GM23338 (cell line): ENCODE measurements around the gene ADSL. TPM values are rescaled to one million over a fixed set of nuclear protein-coding genes. Genes with fewer than 3 reads are reported as not detected.

ENCODE experiments used
- ATAC-seq: fragments of 200-7000 bp; cut with Tn5 transposase; 3 replicates; pipeline ENCODE4 v1.9.1; 2020
- DNase-seq: peaks from one replicate; pipeline ENCODE4 v3.0.0-alpha.2; 2015; ENCODE audit warnings: low spot score
- H2AFZ ChIP-seq: fragments of 200-600 bp; sonication (generic); 2 replicates; pipeline ENCODE4 v1.8.0; 2016; ENCODE audit warnings: antibody characterized with exemption, mild to moderate bottlenecking, moderate library complexity
- H3F3A ChIP-seq: fragments of 200-600 bp; sonication (generic); replicated peaks from 2 replicates; pipeline ENCODE4 v1.8.0; 2017; ENCODE audit warnings: antibody characterized with exemption, mixed run types, low read depth
- H3K27ac ChIP-seq: fragments of 200-600 bp; sonication (generic); 2 replicates; pipeline ENCODE4 v1.6.1; 2016; ENCODE audit warnings: low read depth
- H3K27me3 ChIP-seq: fragments of 200-600 bp; sonication (generic); 2 replicates; pipeline ENCODE4 v1.8.0; 2016; ENCODE audit warnings: mild to moderate bottlenecking, mixed run types, moderate library complexity; ENCODE audit not compliant: insufficient read depth
- H3K36me3 ChIP-seq: fragments of 200-600 bp; sonication (generic); 2 replicates; pipeline ENCODE4 v1.8.0; 2016; ENCODE audit warnings: mild to moderate bottlenecking; ENCODE audit not compliant: insufficient read depth
- H3K4me1 ChIP-seq: fragments of 200-600 bp; sonication (generic); 2 replicates; pipeline ENCODE4 v1.8.0; 2016; ENCODE audit warnings: mild to moderate bottlenecking, moderate library complexity; ENCODE audit not compliant: insufficient read depth
- H3K4me2 ChIP-seq: fragments of 200-600 bp; sonication (generic); 2 replicates; pipeline ENCODE4 v1.7.1; 2017; ENCODE audit warnings: mixed run types
- H3K4me3 ChIP-seq: fragments of 200-600 bp; sonication (generic); 2 replicates; pipeline ENCODE4 v1.6.1; 2016; ENCODE audit warnings: mixed run types
- H3K79me2 ChIP-seq: fragments of 200-600 bp; sonication (generic); replicated peaks from 2 replicates; pipeline ENCODE4 v1.8.0; 2017; ENCODE audit warnings: mild to moderate bottlenecking; ENCODE audit not compliant: insufficient read depth
- H3K9me2 ChIP-seq: fragments of 200-600 bp; sonication (generic); 2 replicates; pipeline ENCODE4 v1.8.0; 2017; ENCODE audit not compliant: insufficient read depth
- H4K20me1 ChIP-seq: fragments of 200-600 bp; sonication (generic); replicated peaks from 2 replicates; pipeline ENCODE4 v1.8.0; 2017; ENCODE audit warnings: mild to moderate bottlenecking; ENCODE audit not compliant: insufficient read depth
- H3K27ac Mint-ChIP-seq: 2 replicates; pipeline ENCODE4 v1.8.0; 2020; ENCODE audit warnings: inconsistent platforms, mild to moderate bottlenecking, moderate library complexity, mixed read lengths
- H3K27me3 Mint-ChIP-seq: 3 replicates; pipeline ENCODE4 v1.8.0; 2022; ENCODE audit warnings: low read depth, mild to moderate bottlenecking, moderate library complexity, mixed read lengths, inconsistent platforms; ENCODE audit not compliant: insufficient read depth, poor library complexity
- H3K36me3 Mint-ChIP-seq: 3 replicates; pipeline ENCODE4 v1.8.0; 2021; ENCODE audit warnings: low read depth, mild to moderate bottlenecking, inconsistent platforms, moderate library complexity, mixed read lengths
- H3K4me1 Mint-ChIP-seq: 3 replicates; pipeline ENCODE4 v1.8.0; 2020; ENCODE audit warnings: mild to moderate bottlenecking, inconsistent platforms, mixed read lengths
- H3K4me3 Mint-ChIP-seq: 3 replicates; pipeline ENCODE4 v1.8.0; 2021; ENCODE audit warnings: moderate library complexity, mild to moderate bottlenecking, inconsistent platforms, mixed read lengths
- H3K9me3 Mint-ChIP-seq: 3 replicates; pipeline ENCODE4 v1.8.0; 2020; ENCODE audit warnings: moderate library complexity, mild to moderate bottlenecking, inconsistent platforms, mixed read lengths
- CREB1 ChIP-seq: fragments of 250-450 bp; sonication (Bioruptor Pico); IDR thresholded peaks from 2 replicates; pipeline ENCODE4 v1.5.0; 2020; ENCODE audit warnings: low read depth, mild to moderate bottlenecking, moderate library complexity
- CTCF ChIP-seq, 2 experiments: fragments of 200-600 bp in 1 of 2; sonication (generic) in 1 of 2; conservative IDR thresholded peaks; 2 replicates each; pipeline versions ENCODE4 v1.5.1 to v1.6.1; 2016 to 2017; ENCODE audit warnings: antibody characterized with exemption in 2 of 2, low read depth in 2 of 2, mild to moderate bottlenecking in 2 of 2, moderate library complexity in 1 of 2
- ETS1 ChIP-seq: IDR thresholded peaks from 2 replicates; pipeline ENCODE4 v1.6.1; 2016; ENCODE audit warnings: antibody characterized with exemption
- EZH2 ChIP-seq: fragments of 200-600 bp; sonication (generic); IDR thresholded peaks from one replicate; pipeline ENCODE4 v1.8.0; 2017; ENCODE audit warnings: antibody characterized with exemption, mild to moderate bottlenecking, low read depth; ENCODE audit not compliant: unreplicated experiment
- EZH2phosphoT487 ChIP-seq: fragments of 200-600 bp; sonication (generic); IDR thresholded peaks from one replicate; pipeline ENCODE4 v1.8.1; 2018; ENCODE audit warnings: antibody characterized with exemption; ENCODE audit not compliant: unreplicated experiment
- JUNB ChIP-seq: IDR thresholded peaks from one replicate; pipeline ENCODE4 v1.6.1; 2016; ENCODE audit warnings: antibody characterized with exemption; ENCODE audit not compliant: unreplicated experiment
- NANOG ChIP-seq: IDR thresholded peaks from 2 replicates; pipeline ENCODE4 v1.6.1; 2016; ENCODE audit warnings: antibody characterized with exemption, borderline replicate concordance
- POLR2AphosphoS5 ChIP-seq: IDR thresholded peaks from 2 replicates; pipeline ENCODE4 v1.6.1; 2016; ENCODE audit warnings: antibody characterized with exemption, low read depth
- REST ChIP-seq: IDR thresholded peaks from one replicate; pipeline ENCODE4 v1.6.1; 2018; ENCODE audit warnings: antibody characterized with exemption; ENCODE audit not compliant: unreplicated experiment
- STAT1 ChIP-seq: IDR thresholded peaks from one replicate; pipeline ENCODE4 v1.6.1; 2016; ENCODE audit warnings: antibody characterized with exemption; ENCODE audit not compliant: unreplicated experiment
- ZNF114 ChIP-seq: fragments of 250-450 bp; sonication (Bioruptor Pico); IDR thresholded peaks from 2 replicates; pipeline ENCODE4 v1.5.0; 2020; ENCODE audit warnings: mild to moderate bottlenecking, moderate library complexity
- ZNF331 ChIP-seq: fragments of 250-450 bp; sonication (Bioruptor Pico); IDR thresholded peaks from 2 replicates; pipeline ENCODE4 v1.5.0; 2020; ENCODE audit warnings: low read depth, mild to moderate bottlenecking, moderate library complexity
- polyA plus RNA-seq: library from polyadenylated mRNA; unstranded; fragments of >200 nt; fragmentation: Nextera tagmentation; extraction: Ambion mirVana; gene quantifications from 2 replicates; pipeline ENCODE4 v1.2.1, GENCODE V29; 2016
- total RNA-seq: library from RNA; depleted of rRNA; stranded (reverse); fragments of >200 nt; shearing (Covaris generic); gene quantifications from 2 replicates; pipeline ENCODE4 v1.2.3, GENCODE V29; 2014

ADSL gene
- total and polyA plus RNA-seq, 2 experiments from 2014 or later, result 120 to 232 TPM

GRCh38 chr22:40367342-40367741 is 21.0 kb downstream of the ADSL start (continued):
- TF ChIP-seq ZNF114 (no peak), POLR2AphosphoS5 (no peak), STAT1 (no peak), CREB1 (CRISPR knock-in tag) (no peak), ETS1 (no peak), EZH2phosphoT487 (no peak), CTCF (conservative IDR thresholded peaks at IDR 0.05; ENCODE audit: low read depth in 2 of 2) (no peak)

- Mint-ChIP-seq H3K4me1 (peaks cover 6% of the 10 kb centered on the region; the same call in 1 of the 3 replicates), H3K27me3 (peaks cover 4% of the 10 kb centered on the region), H3K27ac (0 out of 2 replicates have a peak overlapping the region, but pooled peaks have one; percentile 34), H3K36me3 (peaks cover 74% of the 10 kb centered on the region), H3K4me3 (no peak overlapping the region), H3K9me3 (no peaks in the 10 kb centered on the region)
- Histone ChIP-seq H3K27me3 (no peaks in the 10 kb centered on the region), H3K4me2 (no peak overlapping the region), H3F3A (peaks cover 59% of the 10 kb centered on the region), H3K4me3 (no peak overlapping the region), H4K20me1 (peaks cover 18% of the 10 kb centered on the region), H3K4me1 (no peaks in the 10 kb centered on the region), H3K36me3 (peaks cover 57% of the 10 kb centered on the region), H3K79me2 (peaks cover 11% of the 10 kb centered on the region), H2AFZ (no peak overlapping the region), H3K9me2 (no peaks in the 10 kb centered on the region), H3K27ac (no peak overlapping the region)
- ATAC-seq, result no peak
- DNase-seq, result no peak
- TF ChIP-seq JUNB, result no peak
- no peak for TF ChIP-seq POLR2AphosphoS5
Measured at GRCh38 chr22:40368016-40368415, 21.7 kb downstream of the ADSL start.

- peaks cover 12% of the 10 kb centered on the region for H4K20me1 ChIP-seq
- H3K27ac ChIP-seq, result no peak overlapping the region
- H3K4me2 ChIP-seq, result no peak overlapping the region
- peaks cover 52% of the 10 kb centered on the region for H3F3A ChIP-seq
- Mint-ChIP-seq H3K4me3 (no peak overlapping the region), H3K36me3 (peaks cover 71% of the 10 kb centered on the region), H3K4me1 (peaks cover 6% of the 10 kb centered on the region; the same call in 1 of the 3 replicates), H3K9me3 (no peaks in the 10 kb centered on the region), H3K27me3 (peaks cover 4% of the 10 kb centered on the region), H3K27ac (no peak overlapping the region)
- no peak overlapping the region for H3K4me3 ChIP-seq
- peaks cover 15% of the 10 kb centered on the region for H3K79me2 ChIP-seq
- H3K27me3 ChIP-seq, result no peaks in the 10 kb centered on the region
- no peak for ATAC-seq
- H3K4me1 ChIP-seq, result no peaks in the 10 kb centered on the region
- no peaks in the 10 kb centered on the region for H3K9me2 ChIP-seq
- peaks cover 53% of the 10 kb centered on the region for H3K36me3 ChIP-seq
- no peak for DNase-seq
- H2AFZ ChIP-seq, result no peak overlapping the region
- TF ChIP-seq ETS1, result no peak
- TF ChIP-seq STAT1, result no peak
- TF ChIP-seq EZH2phosphoT487, result no peak
- no peak for TF ChIP-seq REST
- TF ChIP-seq EZH2, result no peak
- TF ChIP-seq POLR2AphosphoS5, result no peak
- no peak for TF ChIP-seq ZNF331 (CRISPR knock-in tag)
- no peak for TF ChIP-seq NANOG
- no peak for TF ChIP-seq CTCF (conservative IDR thresholded peaks at IDR 0.05; ENCODE audit: low read depth in 2 of 2)
Measured at GRCh38 chr22:40368836-40369235, 22.5 kb downstream of the ADSL start.
